ENCODE data around the gene LCN12.

- TF ChIP-seq CTCF (IDR thresholded peaks at IDR 0.05; ENCODE audit: low read depth, low read length, poor library complexity, severe bottlenecking) (no peak), EZH2phosphoT487 (IDR thresholded peaks at IDR 0.05; ENCODE audit: borderline replicate concordance, low read length) (no peak)
Observed at GRCh38 chr9:136969774-136970173, 17.7 kb downstream of the LCN12 start.

Measured in DOHH2 (cell line).